ENCODE measurements around the gene THUMPD2.
"Not testable (repeated sequence)": the region's sequence is repeated elsewhere in the genome, so short reads cannot be mapped to it uniquely, and the experiment has no call there.

The THUMPD2 gene

DNA sequence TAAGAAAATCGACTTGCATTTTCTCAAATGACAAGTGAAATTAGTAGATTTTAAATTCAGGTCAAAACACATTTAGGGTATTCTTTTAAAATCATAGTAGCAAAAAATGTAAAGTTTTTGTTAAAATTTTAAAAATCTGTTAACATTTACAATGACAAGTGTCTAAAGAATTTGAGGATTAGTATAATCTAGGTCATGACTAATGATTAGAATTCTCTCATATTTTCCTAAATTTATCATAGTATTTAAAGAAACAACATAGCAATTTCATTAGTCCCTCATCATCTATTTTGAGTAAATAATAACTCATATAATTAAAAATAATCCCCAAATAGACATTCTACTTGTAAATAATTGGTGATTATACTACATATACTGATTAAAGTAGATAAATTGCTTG lies 23.6 kb downstream of the THUMPD2 start:
- no peak for DNase-seq (ENCODE audit: low read depth, low spot score)

DNA sequence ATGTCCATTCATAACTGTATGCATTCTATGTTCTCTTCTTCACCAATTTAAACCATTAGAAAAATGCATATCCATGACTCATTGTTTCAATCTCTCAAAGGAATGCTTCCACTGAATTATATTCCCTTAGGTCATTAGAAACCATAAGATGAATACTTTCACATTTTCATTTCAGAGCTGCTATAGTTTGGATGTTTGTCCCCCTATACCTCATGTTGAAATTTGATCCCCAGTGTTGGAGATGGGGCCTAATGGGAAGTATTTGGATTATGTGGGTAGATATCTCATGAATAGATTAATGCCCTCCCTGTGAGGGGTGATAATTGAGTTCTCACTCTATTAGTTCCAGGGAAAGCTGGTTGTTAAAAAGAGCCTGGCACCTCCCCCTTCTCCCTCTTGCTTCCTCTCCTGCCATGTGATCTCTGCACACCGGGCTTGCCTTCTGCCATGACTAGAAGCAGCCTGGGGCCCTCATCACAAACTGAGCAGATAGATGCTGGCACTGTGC lies 35.7 kb downstream of the THUMPD2 start:
- DNase-seq (ENCODE audit: low read depth, low spot score) = no peak

DNA sequence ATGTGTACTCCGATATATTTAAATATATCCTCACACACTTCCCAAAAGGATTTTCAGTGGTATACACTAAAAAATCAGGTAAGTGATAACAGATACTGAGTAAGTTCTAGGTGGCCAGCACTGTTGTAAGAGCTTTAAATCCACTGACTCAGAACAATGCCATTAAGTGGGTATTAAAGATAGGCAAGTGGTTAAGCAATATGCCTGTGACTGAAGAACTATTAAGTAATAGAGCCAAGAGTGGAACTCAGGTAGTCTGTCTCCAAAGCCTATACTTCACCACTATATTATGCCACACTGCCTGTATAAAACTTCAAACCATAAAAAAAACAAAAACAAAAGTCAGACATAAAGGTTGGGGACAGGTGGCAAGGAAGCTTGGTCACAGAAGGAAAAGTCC lies 37.2 kb downstream of the THUMPD2 start:
- DNase-seq (ENCODE audit: low read depth, low spot score) = no peak

DNA sequence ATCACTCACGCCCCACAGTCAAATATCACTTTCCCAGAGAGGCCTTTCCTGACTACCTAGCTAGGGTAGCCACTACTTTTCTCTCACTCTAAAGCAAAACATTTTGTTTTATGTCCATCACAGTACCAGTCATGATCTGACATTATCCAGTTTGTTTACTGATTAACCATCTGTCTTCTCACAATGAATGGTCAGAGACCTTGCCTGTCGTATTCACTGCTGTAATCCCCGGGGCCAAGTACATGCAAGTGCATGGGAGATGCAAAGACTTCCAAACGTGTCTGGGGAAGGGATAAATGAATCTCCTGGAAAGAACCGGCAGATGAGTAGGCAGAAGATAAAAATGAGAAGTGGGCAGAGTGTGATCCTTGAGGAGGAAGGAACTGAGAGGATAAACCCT lies 39.7 kb downstream of the THUMPD2 start:
- DNase-seq (ENCODE audit: low read depth, low spot score) = no peak

DNA sequence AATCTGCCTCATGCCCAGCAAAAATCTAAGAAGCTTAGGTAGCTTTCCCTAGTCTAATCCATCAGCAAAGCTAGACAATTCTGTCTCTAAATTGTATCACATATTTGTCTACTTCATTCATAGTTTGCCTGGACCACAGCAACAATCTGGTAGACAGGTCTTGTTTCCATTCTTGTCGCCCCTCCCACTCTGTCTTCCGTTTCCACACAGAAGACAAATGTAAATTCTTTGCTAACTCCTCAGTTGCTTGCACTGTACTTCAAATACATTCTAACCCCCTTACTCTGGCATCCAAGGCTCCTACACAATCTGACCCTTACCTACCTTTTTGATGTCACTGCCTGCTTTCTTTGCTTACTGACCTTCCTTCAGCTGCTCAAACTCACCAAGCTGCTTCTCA lies 40.1 kb downstream of the THUMPD2 start:
- DNase-seq (ENCODE audit: low read depth, low spot score) = no peak

DNA sequence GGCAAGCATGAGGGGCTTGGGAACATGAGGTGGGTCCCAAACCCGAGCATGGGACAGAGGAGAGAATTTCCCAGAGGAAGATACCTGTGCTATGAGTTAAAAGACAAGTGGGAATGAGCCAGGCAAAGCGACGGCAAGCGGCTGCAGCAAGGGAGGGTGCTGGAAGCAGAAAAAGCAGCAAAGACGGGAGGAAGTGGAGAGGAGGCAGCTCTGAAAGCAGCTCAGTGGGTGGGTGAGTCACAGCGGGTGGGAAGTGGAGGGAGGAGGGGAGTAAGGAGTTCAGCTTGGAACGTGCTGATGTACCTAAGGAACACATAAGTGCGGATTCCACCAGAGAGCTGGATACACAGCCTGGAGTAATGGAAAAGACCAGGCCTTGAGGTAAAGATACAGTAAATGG lies 41.4 kb downstream of the THUMPD2 start:
- DNase-seq (ENCODE audit: low read depth, low spot score) = peak; percentile 58

DNA sequence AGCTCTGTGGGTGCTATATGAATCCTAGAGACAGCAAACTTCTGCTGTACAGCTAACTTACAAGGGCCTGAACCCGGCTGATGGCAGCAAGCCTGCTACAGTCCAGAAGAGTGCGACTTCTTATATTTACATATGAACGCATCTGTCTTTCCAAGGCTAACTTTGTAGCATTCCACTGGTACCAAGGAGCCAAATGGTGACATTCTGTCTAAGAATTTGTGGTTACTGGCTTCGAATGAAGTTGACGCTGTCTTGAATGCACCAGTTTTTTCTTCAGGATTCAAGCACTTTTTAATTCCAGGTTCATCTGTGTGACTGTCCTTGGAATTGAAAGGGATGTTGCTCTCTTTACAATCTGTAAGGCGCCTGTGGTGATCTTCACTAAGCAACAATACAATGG lies 42.4 kb downstream of the THUMPD2 start:
- no peak for DNase-seq (ENCODE audit: low read depth, low spot score)

DNA sequence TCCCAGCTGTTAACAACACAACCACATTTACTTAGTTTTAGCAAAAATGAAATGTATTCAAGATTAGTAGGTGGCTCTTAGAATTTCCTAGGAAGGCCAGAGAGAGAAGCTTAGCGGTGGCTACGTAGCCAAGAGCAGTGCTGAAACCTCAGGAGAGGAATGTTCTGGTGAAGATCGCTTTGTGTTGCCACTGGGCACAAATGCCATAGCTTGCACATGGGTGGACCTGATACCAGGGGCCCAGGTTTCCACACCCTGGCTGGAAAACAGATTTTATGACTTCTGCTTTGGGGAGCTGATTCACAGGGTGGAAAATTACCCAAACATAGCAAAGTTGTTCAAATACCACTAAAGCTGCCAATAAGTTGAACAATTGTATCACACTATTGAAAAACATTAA lies 43.4 kb downstream of the THUMPD2 start:
- no peak for DNase-seq (ENCODE audit: low read depth, low spot score)

DNA sequence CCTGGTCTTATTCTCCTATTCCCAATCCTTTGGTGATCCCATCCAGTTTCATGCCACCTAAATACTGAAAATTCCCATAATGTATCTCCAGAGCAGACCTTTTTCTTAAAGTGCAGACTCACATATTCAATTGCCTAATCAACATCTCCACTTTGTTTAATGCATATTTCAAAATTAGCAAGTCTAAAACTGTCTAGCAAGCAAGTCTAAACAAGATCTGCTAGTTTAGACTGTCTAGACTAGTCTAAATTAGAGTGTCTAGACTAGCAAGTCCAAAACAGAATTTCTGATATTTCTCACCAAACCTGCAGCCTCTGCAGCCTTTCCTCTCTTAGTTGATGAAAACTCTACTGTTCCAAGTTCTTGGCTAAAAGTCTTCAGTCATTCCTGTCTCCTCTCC lies 44.6 kb downstream of the THUMPD2 start:
- no peak for DNase-seq (ENCODE audit: low read depth, low spot score)

DNA sequence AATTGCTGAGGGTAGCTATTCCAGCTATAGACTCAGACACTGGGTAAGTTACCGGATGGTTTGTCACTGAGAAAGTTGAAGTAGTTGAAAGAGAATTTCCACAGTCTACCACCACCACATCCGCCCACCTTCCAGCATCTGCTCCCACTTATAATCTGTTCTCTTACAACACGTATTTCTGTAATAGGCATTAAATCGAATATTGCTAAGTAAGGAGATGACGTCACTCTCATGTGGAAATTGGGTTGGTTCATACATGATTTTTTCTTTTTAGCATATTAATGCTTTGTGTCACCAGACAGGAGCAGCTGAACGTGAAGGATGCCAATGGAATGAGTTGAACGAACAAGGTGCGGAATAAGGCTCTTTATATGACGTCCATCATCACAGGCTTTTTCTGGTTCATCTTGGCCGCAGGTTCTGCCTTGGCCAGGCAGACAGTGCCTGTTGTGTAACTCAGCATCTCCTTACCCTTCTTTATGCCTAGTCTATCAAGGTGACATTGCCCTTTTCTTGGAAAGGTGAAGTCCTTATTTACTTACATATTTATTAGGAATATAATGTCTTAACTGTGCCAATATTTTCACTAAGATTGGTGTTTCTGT lies 45.9 kb downstream of the THUMPD2 start:
- DNase-seq (ENCODE audit: low read depth, low spot score) = no peak

DNA sequence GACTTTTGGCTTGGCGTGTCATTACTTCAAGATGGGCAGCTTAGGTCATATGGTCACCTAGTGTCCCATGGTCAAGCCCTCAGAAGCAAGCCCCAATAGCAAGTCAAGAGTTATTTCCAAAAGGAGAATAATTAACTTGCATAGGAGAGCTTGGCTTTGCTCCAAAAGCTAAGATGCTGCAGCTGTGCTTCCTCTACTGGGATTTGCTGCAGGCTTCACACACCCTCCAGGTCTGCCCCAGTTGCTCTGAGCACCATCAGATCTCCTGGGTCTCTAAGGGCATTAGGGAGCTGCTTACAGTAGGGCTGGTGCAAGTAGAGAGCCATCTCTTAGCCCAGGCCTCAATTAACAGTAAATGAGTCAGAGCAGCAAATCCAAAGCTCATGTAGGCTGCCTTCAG lies 46.6 kb downstream of the THUMPD2 start:
- no peak for DNase-seq (ENCODE audit: low read depth, low spot score)

DNA sequence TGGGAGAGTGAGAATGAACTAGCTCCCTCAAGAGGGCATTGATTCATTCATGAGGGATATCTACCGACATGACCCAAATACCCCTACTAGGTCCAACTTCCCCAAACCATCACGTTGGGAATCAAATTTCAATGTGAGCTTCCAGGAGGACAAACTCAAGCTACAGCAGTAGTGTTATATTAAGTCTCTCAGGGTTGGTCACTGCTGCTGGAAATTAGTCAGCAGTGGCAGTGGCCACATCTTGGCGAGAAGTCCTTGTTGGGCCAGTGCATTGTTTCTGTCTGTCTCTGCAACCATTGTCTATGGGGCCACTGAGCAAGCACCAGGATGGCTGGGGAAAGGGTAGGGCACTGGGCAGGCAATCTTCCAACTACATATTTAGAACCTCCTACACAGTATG lies 47.5 kb downstream of the THUMPD2 start:
- no peak for DNase-seq (ENCODE audit: low read depth, low spot score)

DNA sequence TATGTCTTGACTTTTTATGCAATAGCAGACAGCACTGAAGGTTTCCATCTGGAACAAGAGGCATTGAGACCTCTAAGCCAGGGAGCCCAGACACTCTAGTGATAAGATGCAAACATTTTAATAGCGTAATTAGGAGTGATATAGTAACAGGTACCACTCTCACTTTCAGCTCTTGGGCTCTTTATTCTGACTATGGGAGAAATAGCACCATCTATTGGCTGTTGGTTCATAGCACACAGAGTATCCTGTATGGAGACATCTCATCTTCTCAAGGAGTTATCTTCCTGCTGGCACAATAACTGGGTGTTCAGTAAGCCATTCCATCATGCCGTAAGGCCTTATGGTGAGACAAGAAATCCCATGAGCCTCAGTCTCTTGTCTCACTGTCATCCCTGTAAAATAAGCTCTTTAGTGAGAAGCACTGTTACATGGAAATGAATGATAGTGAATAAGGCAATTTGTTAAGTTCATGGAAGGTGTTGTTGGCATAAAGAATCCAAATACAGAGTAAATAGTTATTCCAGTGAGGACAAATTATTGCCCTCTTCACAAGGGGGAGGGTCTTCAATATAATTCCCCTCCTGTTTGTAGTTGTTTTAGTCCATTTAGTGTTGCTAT lies 48.3 kb downstream of the THUMPD2 start:
- DNase-seq (ENCODE audit: low read depth, low spot score) = no peak

DNA sequence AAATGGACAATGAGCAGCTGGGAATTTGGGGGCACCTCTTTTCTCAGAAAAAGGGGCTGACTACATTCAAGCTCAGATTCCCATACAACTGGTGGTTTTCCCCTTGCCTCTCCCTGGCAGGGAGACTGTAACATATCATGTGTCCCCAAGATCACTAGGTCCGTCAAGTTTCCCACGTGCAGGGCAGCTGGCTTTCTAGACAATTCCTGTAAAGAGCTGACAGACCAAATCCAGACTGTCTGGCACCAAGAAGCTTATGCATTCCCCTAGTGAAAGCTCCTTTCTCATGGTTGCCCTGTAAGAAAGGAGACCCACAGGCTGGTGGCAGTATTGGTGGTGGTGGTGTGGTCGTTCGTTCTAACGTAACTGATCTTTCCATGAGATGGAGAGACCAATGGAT lies 48.8 kb downstream of the THUMPD2 start:
- DNase-seq (ENCODE audit: low read depth, low spot score) = no peak

DNA sequence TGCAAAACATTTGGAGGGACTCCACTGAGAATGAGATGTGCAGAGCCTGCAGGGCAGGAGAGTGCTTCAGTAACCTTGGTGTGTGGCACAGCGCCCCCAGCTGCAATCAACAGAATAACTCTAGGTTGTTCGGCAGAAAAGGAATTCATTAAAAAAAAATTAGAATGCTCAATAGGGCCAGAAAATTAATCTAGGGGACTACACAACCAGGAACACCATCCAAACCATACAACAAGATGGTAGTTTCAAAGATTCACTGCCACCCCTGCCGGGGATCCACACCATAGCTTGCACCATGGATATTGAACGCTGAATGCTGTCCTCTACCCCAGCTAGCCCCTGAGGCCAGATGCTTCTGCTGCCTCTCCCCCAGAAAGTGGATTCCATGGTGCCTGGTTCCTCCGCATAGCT lies 50.1 kb downstream of the THUMPD2 start:
- no peak for DNase-seq (ENCODE audit: low read depth, low spot score)

DNA sequence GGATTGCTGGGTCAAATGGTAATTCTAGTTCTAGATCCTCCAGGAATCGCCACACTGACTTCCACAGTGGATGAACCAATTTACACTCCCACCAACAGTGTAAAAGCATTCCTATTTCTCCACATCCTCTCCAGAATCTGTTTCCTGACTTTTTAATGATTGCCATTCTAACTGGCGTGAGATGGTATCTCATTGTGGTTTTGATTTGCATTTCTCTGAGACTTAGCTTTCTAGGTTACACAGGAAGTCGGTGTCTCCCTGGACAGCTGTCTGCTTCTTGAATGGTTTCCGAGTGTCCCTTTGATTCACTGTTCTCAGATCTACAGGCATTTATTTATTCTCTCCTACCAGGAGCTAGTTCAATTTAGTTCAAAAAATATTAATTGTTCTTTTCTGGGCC lies 51.0 kb downstream of the THUMPD2 start:
- not testable (repeated sequence) for DNase-seq (ENCODE audit: low read depth, low spot score)

DNA sequence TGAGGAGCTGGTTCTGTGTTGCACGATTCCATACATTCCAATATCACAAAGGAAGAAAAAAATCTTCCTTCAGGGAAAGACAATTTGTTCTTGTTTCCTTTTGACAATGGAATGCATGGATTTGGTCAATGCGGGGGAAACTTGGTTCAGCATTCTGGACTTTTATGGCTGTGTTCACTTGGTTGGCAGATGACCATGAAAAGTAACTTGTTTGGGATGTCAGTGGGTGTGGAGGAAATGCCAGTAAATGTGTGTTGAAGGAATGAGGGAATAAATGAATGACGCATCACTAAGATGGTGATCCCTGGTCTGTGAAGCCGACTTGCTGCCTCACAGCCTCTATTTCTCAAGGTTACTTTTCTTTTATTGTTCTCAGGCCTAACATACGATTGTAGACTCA lies 53.7 kb downstream of the THUMPD2 start:
- no peak for DNase-seq (ENCODE audit: low read depth, low spot score)

DNA sequence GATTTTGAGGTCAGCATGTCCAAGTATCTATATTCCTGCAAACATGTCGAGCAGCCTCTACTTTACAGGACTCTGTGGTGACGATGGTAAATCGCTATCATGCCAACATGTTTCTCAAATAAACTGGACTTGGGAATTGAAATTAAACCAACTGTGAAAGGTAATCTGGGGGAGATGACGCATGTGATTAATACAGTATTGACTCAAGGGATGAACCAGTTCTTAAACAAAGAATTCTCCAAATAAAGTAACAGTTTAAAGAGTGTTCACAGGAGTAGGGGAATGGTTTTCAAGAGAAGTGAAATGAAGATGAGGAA lies 54.3 kb downstream of the THUMPD2 start:
- no peak for DNase-seq (ENCODE audit: low read depth, low spot score)

DNA sequence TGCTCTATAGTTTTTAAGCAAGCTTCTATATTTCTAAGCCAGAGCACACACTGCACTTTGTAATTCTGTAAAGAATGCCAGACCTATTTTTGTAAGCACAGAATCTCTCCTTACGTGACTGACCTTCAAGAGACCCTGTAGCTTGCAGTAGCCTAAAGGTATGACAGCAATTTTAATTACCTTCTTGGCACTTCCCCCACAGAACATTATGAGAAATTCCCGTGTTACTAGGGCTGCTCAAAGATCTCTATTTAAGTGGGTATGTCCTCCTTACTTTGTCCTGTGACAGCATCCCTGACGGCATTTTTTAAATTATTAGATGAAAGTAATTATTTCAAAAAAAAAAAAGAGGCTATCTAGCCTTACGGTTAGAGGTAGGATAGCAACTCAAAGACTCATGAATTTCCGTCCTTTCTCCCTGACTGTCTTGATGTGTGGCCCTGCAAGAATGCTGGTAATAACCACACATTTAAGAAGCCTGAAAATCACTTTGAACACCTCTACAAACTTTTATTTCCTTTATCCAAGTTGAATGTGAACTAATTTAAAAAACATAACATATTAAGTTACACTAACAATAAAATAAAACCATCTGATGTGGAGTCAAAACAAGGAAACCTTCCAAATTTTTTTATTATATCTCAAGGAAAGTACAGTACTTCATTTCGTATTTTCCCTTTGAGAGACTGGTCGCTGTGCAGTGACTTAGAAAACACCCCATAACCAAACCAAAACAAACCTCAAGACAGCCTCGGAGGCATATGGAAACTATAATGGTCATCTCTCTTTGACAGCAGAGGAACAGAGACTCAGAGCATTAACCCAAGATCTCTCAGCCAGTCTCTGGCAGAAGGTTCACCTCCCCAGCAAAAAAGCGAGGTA lies 54.9 kb downstream of the THUMPD2 start:
- no peak for DNase-seq (ENCODE audit: low read depth, low spot score)

DNA sequence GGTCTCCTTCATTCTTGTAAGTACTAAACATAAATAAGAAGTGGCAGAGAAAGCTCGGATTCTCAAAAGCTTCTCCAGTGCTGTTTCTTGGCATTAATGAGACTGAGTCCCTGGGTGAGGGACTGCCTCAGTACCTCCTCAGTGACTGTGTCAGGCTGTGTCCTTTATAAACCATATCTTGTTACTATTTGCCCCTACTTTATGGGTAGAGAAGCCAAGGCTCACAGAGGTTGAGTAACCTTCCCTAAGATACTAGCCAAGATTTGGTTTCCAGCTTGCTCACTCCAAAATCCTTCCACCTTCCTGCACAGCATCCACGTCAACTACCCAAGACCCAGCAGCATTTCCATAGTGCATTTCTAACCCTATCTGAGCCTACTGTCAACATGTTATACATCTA lies 55.6 kb downstream of the THUMPD2 start:
- DNase-seq (ENCODE audit: low read depth, low spot score) = no peak

DNA sequence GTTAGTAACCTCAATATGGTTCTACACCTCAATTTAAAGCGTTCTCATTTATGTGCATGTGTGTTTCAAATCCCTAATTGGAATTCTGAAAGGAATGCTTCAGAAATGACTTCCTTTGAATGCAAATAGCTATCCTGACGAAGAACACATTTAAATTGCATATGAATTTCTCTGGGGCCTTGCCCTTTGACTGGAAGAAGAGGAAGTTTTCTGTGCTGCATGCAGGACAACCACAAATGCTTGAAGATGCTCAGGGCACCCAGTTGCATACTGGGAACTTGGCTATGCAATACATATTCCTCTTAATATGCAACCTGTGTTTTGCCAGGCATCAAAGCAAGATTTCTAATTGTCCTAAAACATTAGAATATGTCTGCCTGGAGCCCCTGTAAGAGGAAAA lies 58.1 kb downstream of the THUMPD2 start:
- no peak for DNase-seq (ENCODE audit: low read depth, low spot score)

DNA sequence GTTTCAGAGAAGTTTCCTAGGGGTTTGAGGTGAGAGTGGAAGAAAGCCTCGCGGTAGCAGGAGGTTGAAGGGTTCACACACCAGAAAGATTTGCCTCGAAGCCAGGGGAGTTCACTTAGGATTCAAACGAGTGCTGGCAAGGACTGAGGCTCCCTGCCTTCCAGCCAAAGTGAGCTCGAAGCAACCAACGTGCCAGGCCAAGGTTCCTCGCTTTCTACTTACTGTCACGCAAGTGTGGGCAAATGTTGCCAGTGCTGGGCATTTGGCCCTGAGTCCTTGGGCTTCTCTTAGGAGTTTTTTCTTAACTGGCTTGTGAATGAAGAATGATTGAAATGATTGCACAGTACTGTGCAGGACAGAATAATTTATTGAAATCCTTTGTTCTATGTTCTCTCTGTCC lies 59.7 kb downstream of the THUMPD2 start:
- no peak for DNase-seq (ENCODE audit: low read depth, low spot score)

DNA sequence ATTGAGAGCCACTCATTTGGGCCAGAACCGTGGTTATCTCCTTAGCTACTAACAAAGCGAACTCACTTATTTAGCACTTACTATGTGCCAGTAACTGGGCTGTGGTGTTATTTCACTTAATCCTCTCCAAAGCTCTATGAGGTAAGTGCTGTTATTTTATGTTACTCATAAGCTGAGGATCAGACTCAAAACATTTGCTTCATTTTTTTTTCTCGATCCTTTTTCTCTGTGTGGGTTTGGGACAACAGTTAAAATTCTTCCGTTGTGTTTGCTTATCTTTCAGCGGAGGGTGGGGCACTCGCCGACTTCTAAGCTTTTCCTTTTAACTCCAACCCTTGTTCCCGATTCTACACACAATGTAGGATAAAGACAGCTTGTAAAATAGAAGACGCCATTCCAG lies 60.6 kb downstream of the THUMPD2 start:
- DNase-seq (ENCODE audit: low read depth, low spot score) = no peak

All from smooth muscle cell of the brain vasculature (primary cell).